Left renal pelvis (tissue), 4 donors: ENCODE data around the gene ASRGL1. TPM values are rescaled to one million over a fixed set of nuclear protein-coding genes. Genes with fewer than 3 reads are reported as not detected.
"Not testable (repeated sequence)": the region's sequence is repeated elsewhere in the genome, so short reads cannot be mapped to it uniquely, and the experiment has no call there.

Experiments used
- DNase-seq, 4 donors: peaks; one replicate each; pipeline ENCODE4 v3.0.0-alpha.2; 2013; ENCODE audit warnings: low read depth in 4 of 4, low spot score in 3 of 4
- polyA plus RNA-seq, 4 donors: library from polyadenylated mRNA; unstranded; fragments of 120-200 nt; gene quantifications; one replicate each; pipeline ENCODE4 v1.2.1, GENCODE V29; 2013; ENCODE audit not compliant: insufficient read length in 4 of 4

ASRGL1 gene
- polyA plus RNA-seq, result 10 to 100 TPM in 3 of 4 donors, 1 to 10 TPM in 1; 5.2 to 63.3 (median 52.2) TPM

GRCh38 chr11:62337303-62338181 lies at the start of gene ASRGL1:
Gene ASRGL1, plus strand, starts transcription at chr11:62337448. Its CDS starts 530 bp downstream, at chr11:62337978.
- peak in 2 of 4 donors; percentile 47 to 48 for DNase-seq

- DNase-seq, result peak in 3 of 4 donors; percentile 14 to 52 (median 28)
Observed at GRCh38 chr11:62295504-62295903, 41.7 kb upstream of the ASRGL1 start.

GRCh38 chr11:62298975-62299374 lies 38.3 kb upstream of the ASRGL1 start, which contains the start of gene SCGB1D4:
Gene SCGB1D4, minus strand, starts transcription at chr11:62299075. Its CDS starts 65 bp downstream, at chr11:62299010.
- DNase-seq, result no peak

GRCh38 chr11:62306227-62306626 lies 31.0 kb upstream of the ASRGL1 start:
- no peak for DNase-seq

- DNase-seq, result no peak
Observed at GRCh38 chr11:62307950-62308349, 29.3 kb upstream of the ASRGL1 start.

GRCh38 chr11:62309991-62310390 lies 27.3 kb upstream of the ASRGL1 start:
- DNase-seq, result no peak

GRCh38 chr11:62315431-62315830 lies 21.8 kb upstream of the ASRGL1 start:
- no peak for DNase-seq

GRCh38 chr11:62322524-62322923 lies 14.7 kb upstream of the ASRGL1 start:
- DNase-seq, result no peak

- DNase-seq, result no peak
Observed at GRCh38 chr11:62324731-62325556, 12.3 kb upstream of the ASRGL1 start.

- DNase-seq, result not testable (repeated sequence)
Observed at GRCh38 chr11:62325781-62326180, 11.5 kb upstream of the ASRGL1 start.

GRCh38 chr11:62326719-62327118 lies 10.5 kb upstream of the ASRGL1 start:
- DNase-seq, result not testable (repeated sequence)

- not testable (repeated sequence) for DNase-seq
Observed at GRCh38 chr11:62327541-62327940, 9.7 kb upstream of the ASRGL1 start.

- DNase-seq, result not testable (repeated sequence)
Observed at GRCh38 chr11:62331264-62331663, 6.0 kb upstream of the ASRGL1 start.

- no peak for DNase-seq
Observed at GRCh38 chr11:62333768-62334167, 3.5 kb upstream of the ASRGL1 start.

- DNase-seq, result not testable (repeated sequence)
Observed at GRCh38 chr11:62336949-62337302, 322 bp upstream of the ASRGL1 start.

- DNase-seq, result no peak
Observed at GRCh38 chr11:62338218-62338617, 970 bp downstream of the ASRGL1 start.

- DNase-seq, result no peak
Observed at GRCh38 chr11:62340269-62340901, 3.1 kb downstream of the ASRGL1 start.

- no peak for DNase-seq
Observed at GRCh38 chr11:62341588-62341987, 4.3 kb downstream of the ASRGL1 start.

GRCh38 chr11:62343646-62344190 lies 6.5 kb downstream of the ASRGL1 start:
- not testable (repeated sequence) for DNase-seq

GRCh38 chr11:62344210-62344609 lies 7.0 kb downstream of the ASRGL1 start:
- no peak for DNase-seq
